ENCODE measurements around the gene POLR2M.

DNA sequence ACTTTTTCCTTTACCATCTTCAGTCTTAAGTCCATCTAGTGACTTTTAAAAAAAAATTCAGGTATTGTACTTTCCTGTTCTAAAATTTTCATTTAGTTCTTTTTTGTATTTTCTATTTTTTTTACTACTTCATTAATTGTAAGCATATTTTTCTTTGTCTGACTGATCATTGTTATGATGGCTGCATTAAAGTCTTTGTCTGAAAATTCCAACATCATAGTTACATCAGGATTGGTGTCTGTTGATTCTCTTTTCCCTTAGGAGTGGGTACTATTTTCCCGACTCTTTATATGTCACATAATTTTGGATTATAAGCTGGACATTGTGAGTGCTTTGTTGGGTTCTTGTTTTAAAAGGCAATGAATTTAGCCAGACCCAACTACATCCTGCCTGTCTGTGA, 34.9 kb upstream of the POLR2M start:
- TF ChIP-seq, protein P1, sequence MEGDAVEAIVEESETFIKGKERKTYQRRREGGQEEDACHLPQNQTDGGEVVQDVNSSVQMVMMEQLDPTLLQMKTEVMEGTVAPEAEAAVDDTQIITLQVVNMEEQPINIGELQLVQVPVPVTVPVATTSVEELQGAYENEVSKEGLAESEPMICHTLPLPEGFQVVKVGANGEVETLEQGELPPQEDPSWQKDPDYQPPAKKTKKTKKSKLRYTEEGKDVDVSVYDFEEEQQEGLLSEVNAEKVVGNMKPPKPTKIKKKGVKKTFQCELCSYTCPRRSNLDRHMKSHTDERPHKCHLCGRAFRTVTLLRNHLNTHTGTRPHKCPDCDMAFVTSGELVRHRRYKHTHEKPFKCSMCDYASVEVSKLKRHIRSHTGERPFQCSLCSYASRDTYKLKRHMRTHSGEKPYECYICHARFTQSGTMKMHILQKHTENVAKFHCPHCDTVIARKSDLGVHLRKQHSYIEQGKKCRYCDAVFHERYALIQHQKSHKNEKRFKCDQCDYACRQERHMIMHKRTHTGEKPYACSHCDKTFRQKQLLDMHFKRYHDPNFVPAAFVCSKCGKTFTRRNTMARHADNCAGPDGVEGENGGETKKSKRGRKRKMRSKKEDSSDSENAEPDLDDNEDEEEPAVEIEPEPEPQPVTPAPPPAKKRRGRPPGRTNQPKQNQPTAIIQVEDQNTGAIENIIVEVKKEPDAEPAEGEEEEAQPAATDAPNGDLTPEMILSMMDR (IDR thresholded peaks at IDR 0.05; ENCODE audit: low read length), result no peak
- no peak for TF ChIP-seq EZH2 (IDR thresholded peaks at IDR 0.05; ENCODE audit: borderline replicate concordance, low read length)
